Subcutaneous adipose tissue (tissue), 4 donors: ENCODE data around the gene ARAP2. TPM values are rescaled to one million over a fixed set of nuclear protein-coding genes. Genes with fewer than 3 reads are reported as not detected.

Experiments used
- total RNA-seq, 4 donors: library from RNA; depleted of rRNA; stranded (reverse); fragments of >200 nt; gene quantifications; one replicate each; pipeline ENCODE4 v1.1.0, GENCODE V29; 2016
- TF ChIP-seq, protein P1 (sequence below): fragments of 450-650 bp; IDR thresholded peaks from one replicate; pipeline ENCODE4 v1.5.1; 2016; ENCODE audit warnings: low read depth, mild to moderate bottlenecking, control low read depth, antibody characterized with exemption, moderate library complexity

The ARAP2 gene
- total RNA-seq, 4 donors from 2014 or later: 23.6 to 60.8 (median 34.4) TPM

DNA sequence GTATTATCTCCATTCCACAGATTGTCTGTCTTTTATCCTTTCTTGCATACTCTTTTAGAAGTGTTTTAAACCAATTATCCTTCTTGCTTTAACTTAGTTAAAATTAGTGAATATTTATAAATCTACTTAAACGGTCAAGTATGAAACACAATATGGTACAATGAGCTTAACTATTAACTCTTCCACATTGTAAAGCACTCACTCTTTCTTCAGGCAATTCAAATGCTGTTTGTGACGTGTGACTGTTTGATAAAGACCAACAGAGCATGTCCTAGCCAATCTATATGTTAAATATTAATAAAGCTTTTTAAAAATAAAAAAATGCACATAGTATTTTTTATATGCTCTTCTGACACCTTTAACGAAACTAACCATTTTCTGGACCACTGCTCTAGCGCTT lies 192.7 kb downstream of the ARAP2 start:
- TF ChIP-seq, protein P1, sequence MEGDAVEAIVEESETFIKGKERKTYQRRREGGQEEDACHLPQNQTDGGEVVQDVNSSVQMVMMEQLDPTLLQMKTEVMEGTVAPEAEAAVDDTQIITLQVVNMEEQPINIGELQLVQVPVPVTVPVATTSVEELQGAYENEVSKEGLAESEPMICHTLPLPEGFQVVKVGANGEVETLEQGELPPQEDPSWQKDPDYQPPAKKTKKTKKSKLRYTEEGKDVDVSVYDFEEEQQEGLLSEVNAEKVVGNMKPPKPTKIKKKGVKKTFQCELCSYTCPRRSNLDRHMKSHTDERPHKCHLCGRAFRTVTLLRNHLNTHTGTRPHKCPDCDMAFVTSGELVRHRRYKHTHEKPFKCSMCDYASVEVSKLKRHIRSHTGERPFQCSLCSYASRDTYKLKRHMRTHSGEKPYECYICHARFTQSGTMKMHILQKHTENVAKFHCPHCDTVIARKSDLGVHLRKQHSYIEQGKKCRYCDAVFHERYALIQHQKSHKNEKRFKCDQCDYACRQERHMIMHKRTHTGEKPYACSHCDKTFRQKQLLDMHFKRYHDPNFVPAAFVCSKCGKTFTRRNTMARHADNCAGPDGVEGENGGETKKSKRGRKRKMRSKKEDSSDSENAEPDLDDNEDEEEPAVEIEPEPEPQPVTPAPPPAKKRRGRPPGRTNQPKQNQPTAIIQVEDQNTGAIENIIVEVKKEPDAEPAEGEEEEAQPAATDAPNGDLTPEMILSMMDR: no peak

DNA sequence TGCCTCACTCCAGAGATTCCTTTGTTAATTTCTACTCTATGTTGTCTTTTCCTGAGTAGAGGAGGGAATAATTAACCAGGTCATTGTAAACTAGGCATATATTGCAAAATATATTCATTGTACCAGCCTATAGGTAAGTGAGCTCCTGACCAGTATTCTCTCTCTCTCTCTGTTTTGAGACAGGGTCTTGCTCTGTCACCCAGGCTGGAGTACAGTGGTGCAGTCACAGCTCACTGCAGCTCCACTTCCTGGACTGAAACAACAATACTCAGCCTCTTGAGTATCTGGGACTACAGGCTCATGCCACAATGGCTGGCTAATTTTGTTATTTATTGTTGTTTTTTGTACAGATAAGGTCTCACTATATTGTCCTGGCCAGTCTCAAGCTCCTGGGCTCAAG lies 198.3 kb downstream of the ARAP2 start:
- TF ChIP-seq, protein P1: no peak

DNA sequence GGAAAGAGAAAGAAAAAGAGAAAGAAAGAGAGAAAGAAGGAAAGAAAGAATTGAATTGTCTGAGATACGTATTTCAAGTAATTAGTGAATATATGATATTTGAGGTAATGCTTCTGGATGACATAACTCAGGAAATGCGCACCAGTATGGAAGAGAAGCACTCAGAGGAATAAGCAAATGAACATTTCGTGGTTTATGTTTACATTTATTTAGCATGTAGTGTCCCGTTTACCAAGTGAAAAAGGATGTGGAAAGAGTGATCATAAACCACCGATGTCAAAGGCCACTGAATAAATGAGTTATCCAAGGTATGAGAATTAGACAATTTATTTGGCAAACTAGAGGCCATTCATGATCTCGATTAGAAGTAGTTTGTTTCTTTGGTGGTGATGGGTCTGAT lies 200.4 kb downstream of the ARAP2 start:
- TF ChIP-seq, protein P1: no peak

DNA sequence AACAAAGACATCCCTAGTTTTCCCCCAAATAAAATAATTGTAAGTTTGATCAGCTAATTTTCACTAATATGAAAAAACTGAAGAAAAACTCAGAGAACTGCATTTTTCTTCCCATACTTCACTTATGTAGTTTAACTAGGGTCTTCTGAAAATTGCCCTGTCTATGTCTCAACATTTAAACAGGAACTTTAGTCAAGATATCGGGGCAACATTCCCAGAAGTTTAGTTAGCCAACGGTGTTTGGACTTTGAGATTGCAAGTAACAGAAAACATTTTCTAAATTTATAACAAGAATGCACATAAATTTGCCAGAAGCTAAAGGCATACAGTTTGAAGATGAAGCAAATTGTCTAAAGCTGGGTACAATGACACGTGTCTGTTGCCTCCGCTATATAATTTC lies 201.1 kb downstream of the ARAP2 start:
- TF ChIP-seq, protein P1: no peak

DNA sequence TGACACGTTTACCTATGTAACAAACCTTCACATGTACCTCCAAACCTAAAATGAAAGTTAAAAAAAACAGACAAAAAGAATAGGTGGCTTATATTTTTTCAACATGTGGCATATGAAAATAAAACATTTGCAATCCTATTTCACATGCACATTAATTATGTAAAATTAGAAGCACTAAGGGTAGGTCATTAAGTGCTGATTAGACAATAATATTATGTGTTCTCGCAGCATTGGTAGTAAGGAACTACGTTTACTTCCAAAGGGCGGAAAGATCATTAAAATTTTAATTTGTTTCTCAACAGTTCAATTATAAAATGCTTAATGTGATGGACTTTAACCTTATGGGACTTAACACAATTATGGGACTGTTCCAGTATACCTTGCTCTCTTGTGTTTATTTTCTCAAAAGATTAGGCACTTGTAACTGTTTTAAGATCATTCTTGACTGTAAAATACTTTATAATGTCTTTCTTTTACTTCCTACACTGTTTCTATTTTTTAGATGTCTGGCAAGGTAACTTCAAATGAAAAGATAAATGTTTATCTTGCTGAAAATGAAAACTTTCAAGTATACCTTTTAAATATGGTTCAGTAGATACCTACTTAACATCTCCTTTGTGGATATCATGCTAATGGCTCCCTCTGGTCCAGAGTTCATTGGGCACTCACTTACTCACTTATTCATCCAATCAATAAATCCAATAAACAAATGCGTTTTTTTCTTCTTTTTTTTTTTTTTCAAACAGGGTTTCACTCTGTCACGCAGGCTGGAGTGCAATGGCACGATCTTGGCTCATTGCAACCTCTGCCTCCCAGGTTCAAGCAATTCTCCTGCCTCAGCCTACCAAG lies 202.0 kb downstream of the ARAP2 start:
- TF ChIP-seq, protein P1: no peak

DNA sequence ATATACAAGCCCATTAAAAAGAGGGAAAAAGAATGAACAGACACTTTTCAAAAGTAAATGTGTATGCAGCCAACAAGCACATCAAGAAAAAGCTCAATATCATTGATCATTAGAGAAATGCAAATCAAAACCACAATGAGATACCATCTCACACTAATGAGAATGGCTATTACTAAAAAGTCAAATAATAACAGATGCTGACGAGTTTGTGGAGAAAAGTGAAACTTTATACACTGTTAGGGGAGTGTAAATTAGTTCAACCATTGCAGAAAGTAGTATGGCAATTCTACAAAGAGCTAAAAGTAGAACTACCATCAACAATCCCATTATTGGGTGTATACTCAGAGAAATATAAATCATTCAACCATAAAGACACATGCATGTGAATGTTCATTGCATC lies 203.0 kb downstream of the ARAP2 start:
- TF ChIP-seq, protein P1: no peak

DNA sequence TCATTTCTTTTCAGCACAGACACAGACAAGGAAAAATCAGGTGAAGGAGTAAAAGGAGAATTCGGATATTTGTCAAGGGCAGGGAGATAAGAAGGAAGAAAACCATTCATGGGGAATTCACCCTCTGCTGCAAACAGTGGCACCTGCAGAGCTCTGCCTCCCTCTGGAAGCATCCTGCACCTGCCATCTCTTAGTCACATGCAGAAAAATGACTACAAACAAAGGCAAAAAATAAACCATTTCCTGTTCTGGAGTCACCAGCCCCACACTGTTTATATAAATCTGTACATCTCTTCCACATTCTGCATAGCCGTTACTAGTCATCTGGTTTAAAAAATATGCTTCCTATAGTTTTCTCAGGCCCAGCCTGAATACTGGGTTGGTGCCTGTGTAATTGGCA lies 205.3 kb downstream of the ARAP2 start:
- TF ChIP-seq, protein P1: no peak
